GM18870 (cell line): ENCODE results near the gene RRN3.
"Not testable (repeated sequence)": the region's sequence is repeated elsewhere in the genome, so short reads cannot be mapped to it uniquely, and the experiment has no call there.

ENCODE experiments used
- ATAC-seq: cut with Tn5 transposase; IDR thresholded peaks from one replicate; pipeline ENCODE4 v1.9.1; 2021; ENCODE audit warnings: moderate library complexity; ENCODE audit not compliant: unreplicated experiment

RRN3 gene

GRCh38 chr16:15052747-15053476 is 41.2 kb downstream of the RRN3 start:
- ATAC-seq, result no peak

DNA sequence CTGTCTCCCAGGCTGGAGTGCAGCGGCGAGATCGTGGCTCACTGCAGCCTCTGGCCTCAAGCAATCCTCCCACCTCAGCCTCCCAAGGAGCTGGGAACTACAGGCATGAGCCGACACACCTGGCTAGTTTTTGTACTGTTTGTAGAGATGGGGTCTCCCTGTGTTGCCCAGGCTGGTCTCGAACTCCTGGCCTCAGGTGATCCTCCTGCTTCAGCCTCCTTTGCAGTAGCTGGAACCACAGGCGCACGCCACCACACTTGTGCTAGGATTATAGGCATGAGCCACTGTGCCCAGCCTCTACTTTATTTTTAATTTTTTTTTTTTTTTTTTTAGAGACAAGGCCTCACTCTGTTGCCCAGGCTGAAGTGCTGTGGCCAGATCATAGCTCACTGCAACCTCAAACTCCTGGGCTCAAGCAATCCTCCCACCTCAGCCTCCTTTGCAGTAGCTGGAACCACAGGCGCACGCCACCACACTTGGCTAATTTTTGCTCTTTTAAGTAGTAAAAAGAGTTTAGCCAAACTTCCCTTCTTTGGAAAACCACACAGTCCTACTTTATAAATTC is 42.6 kb downstream of the RRN3 start:
- ATAC-seq, result no peak

DNA sequence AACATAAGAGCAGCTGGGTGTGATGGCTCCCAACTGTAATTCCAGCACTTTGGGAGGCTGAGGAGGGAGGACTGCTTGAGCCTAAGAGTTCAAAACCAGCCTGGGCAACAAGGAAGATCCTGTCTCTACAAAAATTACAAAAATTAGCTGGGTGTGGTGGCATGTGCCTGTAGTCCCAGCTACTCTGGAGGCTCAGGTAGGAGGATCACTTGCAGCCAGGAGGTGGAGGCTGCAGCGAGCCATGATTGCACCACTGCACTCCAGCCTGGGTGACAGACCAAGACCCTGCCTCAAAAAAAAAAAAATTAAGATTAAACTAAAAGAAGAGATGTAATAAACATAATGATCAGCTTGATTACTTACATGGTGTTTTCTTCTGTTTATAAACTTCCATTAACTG is 43.6 kb downstream of the RRN3 start:
- not testable (repeated sequence) for ATAC-seq

- no peak for ATAC-seq
Measured at GRCh38 chr16:15049581-15050180, 44.4 kb downstream of the RRN3 start.

- no peak for ATAC-seq
Measured at GRCh38 chr16:15046692-15047376, 47.2 kb downstream of the RRN3 start.

DNA sequence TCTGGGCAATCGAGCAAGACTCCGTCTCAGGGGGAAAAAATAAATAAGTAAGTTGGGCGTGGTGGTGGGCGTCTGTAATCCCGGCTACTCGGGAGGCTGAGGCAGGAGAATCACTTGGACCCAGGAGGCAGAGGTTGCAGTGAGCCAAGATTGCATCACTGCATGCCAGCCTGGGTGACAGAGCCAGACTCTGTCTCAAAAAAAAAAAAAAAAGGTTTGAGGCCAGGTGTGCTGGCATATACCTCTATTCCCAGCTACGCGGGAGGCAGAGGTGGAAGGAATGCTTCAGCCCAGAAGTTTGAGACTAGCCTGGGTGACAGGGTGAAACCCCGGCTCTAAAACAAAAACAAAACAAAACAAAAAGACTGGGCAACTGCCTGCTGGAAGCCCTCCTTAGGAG is 48.8 kb downstream of the RRN3 start:
- not testable (repeated sequence) for ATAC-seq

GRCh38 chr16:15044286-15044685 is 49.8 kb downstream of the RRN3 start:
- ATAC-seq, result no peak

GRCh38 chr16:15043344-15043743 is 50.7 kb downstream of the RRN3 start:
- ATAC-seq, result no peak

- no peak for ATAC-seq
Measured at GRCh38 chr16:15041271-15042004, 52.6 kb downstream of the RRN3 start.

GRCh38 chr16:15038689-15039088 is 55.4 kb downstream of the RRN3 start:
- ATAC-seq, result no peak

- ATAC-seq, result no peak
Measured at GRCh38 chr16:15037745-15038144, 56.3 kb downstream of the RRN3 start.

DNA sequence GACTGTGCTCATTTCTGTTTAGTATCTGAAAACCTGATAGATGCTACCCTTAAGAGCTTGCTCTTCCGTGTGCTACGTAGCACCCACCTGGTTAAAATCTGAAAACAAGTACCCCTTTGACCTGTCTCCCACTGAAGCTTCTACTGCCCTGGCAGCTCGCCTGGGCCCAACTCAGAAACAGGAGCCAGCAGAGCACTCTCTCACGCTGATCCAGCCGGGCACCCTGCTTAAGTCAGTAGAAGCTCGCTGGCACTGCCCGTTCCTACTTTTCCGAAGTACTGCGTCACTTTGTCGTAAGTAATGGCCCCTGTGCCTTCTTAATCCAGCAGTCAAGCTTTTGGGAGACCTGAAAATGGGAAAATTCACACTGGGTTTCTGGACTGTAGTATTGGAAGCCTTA is 57.1 kb downstream of the RRN3 start:
- no peak for ATAC-seq

- no peak for ATAC-seq
Measured at GRCh38 chr16:15035163-15035729, 58.8 kb downstream of the RRN3 start.

DNA sequence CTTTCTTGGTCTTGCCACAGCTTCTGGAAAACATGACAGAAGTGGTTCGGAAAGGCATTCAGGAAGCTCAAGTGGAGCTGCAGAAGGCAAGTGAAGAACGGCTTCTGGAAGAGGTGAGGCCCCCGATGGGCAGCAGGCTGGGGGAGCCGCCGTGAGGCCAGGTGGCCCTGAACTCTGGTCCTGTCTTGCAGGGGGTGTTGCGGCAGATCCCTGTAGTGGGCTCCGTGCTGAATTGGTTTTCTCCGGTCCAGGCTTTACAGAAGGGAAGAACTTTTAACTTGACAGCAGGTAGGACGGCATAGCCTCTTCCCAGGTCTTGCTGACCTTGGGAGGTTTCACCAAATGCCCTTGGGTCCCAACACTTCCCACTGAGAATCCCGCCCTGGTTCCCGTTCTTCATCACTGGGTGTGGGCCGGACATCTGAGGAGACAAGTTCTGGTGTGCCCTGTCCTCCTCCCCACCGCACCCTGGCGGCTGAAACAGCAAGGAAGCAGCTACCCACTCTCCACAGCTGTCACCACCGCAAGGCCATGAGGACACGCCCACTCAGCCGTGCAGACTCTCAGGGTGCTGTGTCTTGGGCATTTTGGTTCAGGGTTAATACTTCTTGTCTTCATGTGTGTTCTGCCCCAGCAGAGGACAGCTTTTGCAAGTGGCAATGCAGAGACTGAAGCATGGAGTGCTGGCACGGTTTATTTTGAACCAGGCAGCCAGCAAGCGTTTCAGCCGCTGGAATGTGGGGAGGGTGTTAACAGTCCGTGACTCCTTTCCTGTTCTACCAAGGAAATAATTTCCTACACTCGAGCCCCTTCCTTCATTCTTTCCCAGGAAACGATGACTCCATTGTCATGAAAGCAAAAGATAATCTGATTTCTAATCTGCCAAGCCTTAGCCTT is 59.6 kb downstream of the RRN3 start:
- ATAC-seq, result no peak

- ATAC-seq, result no peak
Measured at GRCh38 chr16:15033309-15033707, 60.8 kb downstream of the RRN3 start.

- no peak for ATAC-seq
Measured at GRCh38 chr16:15032547-15033308, 61.3 kb downstream of the RRN3 start.

- no peak for ATAC-seq
Measured at GRCh38 chr16:15031586-15031985, 62.5 kb downstream of the RRN3 start.

GRCh38 chr16:15031179-15031578 is 62.9 kb downstream of the RRN3 start:
- no peak for ATAC-seq

- not testable (repeated sequence) for ATAC-seq
Measured at GRCh38 chr16:15029749-15030148, 64.3 kb downstream of the RRN3 start.
